ENCODE measurements around the gene GSPT1. TPM values are rescaled to one million over a fixed set of nuclear protein-coding genes. Genes with fewer than 3 reads are reported as not detected.

Gene GSPT1
- total RNA-seq, 2 experiments from 2014 or later: 54.3 to 146 TPM

Small RNA genes within 50 kb of the gene (small RNA-seq; reads per million reads assigned to genes)
- gene AC007216.5: not detected
- gene COX6CP1: not detected

Other genes with a start within 250 kb of the GSPT1 start
- 28.3 and 31.8 TPM in 2 replicates for gene SNN, start 247.5 kb downstream of the GSPT1 start, total RNA-seq (2014; rRNA removed; shearing (Covaris generic))
- 27.8 and 31.6 TPM in 2 replicates for gene SNN, start 247.5 kb downstream of the GSPT1 start, total RNA-seq (2022)
- 79.8 and 96.0 TPM in 2 replicates for gene TXNDC11, start 173.1 kb downstream of the GSPT1 start, total RNA-seq (2014; rRNA removed; shearing (Covaris generic))
- 88.6 and 96.7 TPM in 2 replicates for gene TXNDC11, start 173.1 kb downstream of the GSPT1 start, total RNA-seq (2022)
- 28.6 and 32.1 TPM in 2 replicates for gene ZC3H7A, start 118.7 kb downstream of the GSPT1 start, total RNA-seq (2014; rRNA removed; shearing (Covaris generic))
- gene ZC3H7A, start 118.7 kb downstream of the GSPT1 start, total RNA-seq (2022): 68.6 and 89.0 TPM in 2 replicates
- gene RSL1D1, start 64.4 kb downstream of the GSPT1 start, total RNA-seq (2014; rRNA removed; shearing (Covaris generic)): 104 and 176 TPM in 2 replicates
- 229 and 252 TPM in 2 replicates for gene RSL1D1, start 64.4 kb downstream of the GSPT1 start, total RNA-seq (2022)
- 5.7 and 7.5 TPM in 2 replicates for gene NPIPB2, start 26.1 kb upstream of the GSPT1 start, total RNA-seq (2014; rRNA removed; shearing (Covaris generic))
- gene NPIPB2, start 26.1 kb upstream of the GSPT1 start, total RNA-seq (2022): 30.3 and 35.9 TPM in 2 replicates
- gene TNFRSF17, start 49.3 kb upstream of the GSPT1 start, total RNA-seq (2014; rRNA removed; shearing (Covaris generic)): 53.4 and 58.2 TPM in 2 replicates
- 33.6 and 38.8 TPM in 2 replicates for gene TNFRSF17, start 49.3 kb upstream of the GSPT1 start, total RNA-seq (2022)
- gene SNX29, start 60.8 kb upstream of the GSPT1 start, total RNA-seq (2014; rRNA removed; shearing (Covaris generic)): 23.6 and 27.0 TPM in 2 replicates
- 37.3 and 40.8 TPM in 2 replicates for gene SNX29, start 60.8 kb upstream of the GSPT1 start, total RNA-seq (2022)